Gastrocnemius medialis (tissue), 4 donors: ENCODE results near the gene PRDM5. TPM values are rescaled to one million over a fixed set of nuclear protein-coding genes. Genes with fewer than 3 reads are reported as not detected.

ENCODE experiments used
- ATAC-seq, 2 donors: fragments of 150-250 bp; one replicate each; pipeline ENCODE4 v1.9.1; 2016
- DNase-seq, 2 donors: peaks; one replicate each; pipeline ENCODE4 v3.0.0-alpha.2; 2019
- H3K27ac ChIP-seq, 4 donors: fragments of 200-600 bp; sonication (generic); 1 replicate in 1 of 4; 2 replicates in 3 of 4; pipeline ENCODE4 v1.5.1; 2016 to 2018; ENCODE audit warnings: mild to moderate bottlenecking in 2 of 4, moderate library complexity in 1 of 4
- H3K27me3 ChIP-seq, 3 donors: fragments of 200-600 bp; sonication (generic) in 2 of 3; 1 replicate in 1 of 3; 2 replicates in 2 of 3; pipeline versions ENCODE4 v1.5.1 to v1.6.0; 2016 to 2019; ENCODE audit warnings: mild to moderate bottlenecking in 1 of 3, moderate library complexity in 1 of 3
- H3K36me3 ChIP-seq, 2 donors: fragments of 200-600 bp; sonication (generic) in 1 of 2; one replicate each; pipeline ENCODE4 v1.5.1; 2017 to 2018
- H3K4me1 ChIP-seq, 2 donors: fragments of 200-600 bp; sonication (generic) in 1 of 2; one replicate each; pipeline ENCODE4 v1.5.1; 2016 to 2017; ENCODE audit warnings: mild to moderate bottlenecking in 2 of 2
- H3K4me3 ChIP-seq, 4 donors: fragments of 200-600 bp; sonication (generic) in 3 of 4; 1 replicate in 1 of 4; 2 replicates in 3 of 4; pipeline ENCODE4 v1.5.1; 2016 to 2019; ENCODE audit warnings: mild to moderate bottlenecking in 2 of 4
- H3K9me3 ChIP-seq, 3 donors: fragments of 200-600 bp; sonication (generic) in 2 of 3; 1 replicate in 1 of 3; 2 replicates in 2 of 3; pipeline ENCODE4 v1.5.1; 2016 to 2019
- POLR2A ChIP-seq, 2 donors: fragments of 450-650 bp; IDR thresholded peaks; one replicate each; pipeline ENCODE4 v1.6.1; 2017; ENCODE audit warnings: antibody characterized with exemption in 2 of 2, mild to moderate bottlenecking in 2 of 2, moderate library complexity in 2 of 2
- in situ Hi-C, 4 donors: fragments of 200-750 bp; cut with MboI; loops; one replicate each; pipeline versions ENCODE4 v1.15.0 to v1.8.0; 2017; ENCODE audit warnings: low sequenced_read_pairs in 4 of 4
- intact Hi-C: fragments of 100-400 bp; cut with DNase I; formaldehyde crosslinking; loops from one replicate; pipeline ENCODE4 v1.15.1; 2023; ENCODE audit warnings: low total_unique reads
- total RNA-seq, 4 donors: library from RNA; depleted of rRNA; stranded (reverse); fragments of >200 nt; gene quantifications; one replicate each; pipeline versions ENCODE4 v1.1.0 to v1.2.3, GENCODE V29; 2016
- TF ChIP-seq, protein P1 (sequence below), 5 experiments: fragments of 450-650 bp in 3 of 5; fragments of 200-600 bp in 2 of 5; sonication (generic) in 2 of 5; IDR thresholded peaks in 4 of 5; conservative IDR thresholded peaks in 1 of 5; 1 replicate in 4 of 5; 2 replicates in 1 of 5; pipeline ENCODE4 v1.5.1; 2016 to 2019; ENCODE audit warnings: antibody characterized with exemption in 5 of 5, mild to moderate bottlenecking in 3 of 5, moderate library complexity in 3 of 5

The PRDM5 gene
- total RNA-seq, 4 donors from 2014 or later, result 1.3 to 2.3 (median 1.6) TPM

DNA sequence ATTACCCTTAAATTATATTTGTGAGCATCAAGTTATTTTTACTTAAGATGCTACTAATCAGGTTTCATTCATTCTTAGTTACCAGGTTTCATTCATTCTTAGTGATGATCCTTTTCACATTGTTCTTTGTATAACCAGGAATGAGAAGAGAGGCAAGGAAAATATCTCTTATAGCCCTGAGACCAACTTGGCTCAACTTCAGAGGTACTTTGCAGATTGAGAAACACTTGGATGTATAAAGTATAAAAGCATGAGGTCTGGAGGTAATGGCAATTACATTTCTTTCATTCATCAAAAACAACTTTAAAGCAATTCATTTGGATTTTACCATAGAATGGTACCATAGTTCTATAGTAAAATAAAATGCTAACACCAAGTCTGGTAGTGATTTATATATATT is 231.0 kb downstream of the PRDM5 start:
- Histone ChIP-seq H3K27me3 (no peaks in the 10 kb centered on the region), H3K36me3 (no peaks in the 10 kb centered on the region), H3K4me3 (no peak overlapping the region), H3K27ac (no peak overlapping the region), H3K9me3 (no peaks in the 10 kb centered on the region), H3K4me1 (no peaks in the 10 kb centered on the region)
- in situ Hi-C loops, result no loop called here
- TF ChIP-seq, protein P1, sequence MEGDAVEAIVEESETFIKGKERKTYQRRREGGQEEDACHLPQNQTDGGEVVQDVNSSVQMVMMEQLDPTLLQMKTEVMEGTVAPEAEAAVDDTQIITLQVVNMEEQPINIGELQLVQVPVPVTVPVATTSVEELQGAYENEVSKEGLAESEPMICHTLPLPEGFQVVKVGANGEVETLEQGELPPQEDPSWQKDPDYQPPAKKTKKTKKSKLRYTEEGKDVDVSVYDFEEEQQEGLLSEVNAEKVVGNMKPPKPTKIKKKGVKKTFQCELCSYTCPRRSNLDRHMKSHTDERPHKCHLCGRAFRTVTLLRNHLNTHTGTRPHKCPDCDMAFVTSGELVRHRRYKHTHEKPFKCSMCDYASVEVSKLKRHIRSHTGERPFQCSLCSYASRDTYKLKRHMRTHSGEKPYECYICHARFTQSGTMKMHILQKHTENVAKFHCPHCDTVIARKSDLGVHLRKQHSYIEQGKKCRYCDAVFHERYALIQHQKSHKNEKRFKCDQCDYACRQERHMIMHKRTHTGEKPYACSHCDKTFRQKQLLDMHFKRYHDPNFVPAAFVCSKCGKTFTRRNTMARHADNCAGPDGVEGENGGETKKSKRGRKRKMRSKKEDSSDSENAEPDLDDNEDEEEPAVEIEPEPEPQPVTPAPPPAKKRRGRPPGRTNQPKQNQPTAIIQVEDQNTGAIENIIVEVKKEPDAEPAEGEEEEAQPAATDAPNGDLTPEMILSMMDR (IDR thresholded peaks at IDR 0.05 in 4 of 5, conservative IDR thresholded peaks at IDR 0.05 in 1 of 5), result no peak
- DNase-seq (no peak), ATAC-seq (no peak)
- intact Hi-C loops, result no loop called here

DNA sequence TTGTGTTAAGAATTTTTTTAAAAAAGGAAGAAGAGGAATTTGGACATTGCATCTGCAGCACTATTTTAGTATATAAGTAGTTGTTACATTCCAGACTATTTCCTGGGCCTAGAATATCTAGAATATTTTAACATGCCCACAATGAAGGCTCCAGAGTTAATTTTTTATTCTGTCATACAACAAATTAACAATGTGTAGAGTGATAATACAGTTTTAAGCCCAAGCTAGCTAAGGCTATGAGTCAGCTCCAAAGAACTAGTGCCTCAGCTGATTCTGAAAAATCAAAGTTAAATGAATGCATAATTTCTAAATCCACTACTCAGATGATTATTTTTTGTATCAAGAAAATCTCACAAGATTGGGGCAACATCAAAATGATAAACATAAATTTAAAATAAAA is 231.4 kb downstream of the PRDM5 start:
- Histone ChIP-seq H3K27me3 (no peaks in the 10 kb centered on the region), H3K9me3 (no peaks in the 10 kb centered on the region), H3K4me1 (no peaks in the 10 kb centered on the region), H3K27ac (no peak overlapping the region), H3K4me3 (no peak overlapping the region), H3K36me3 (no peaks in the 10 kb centered on the region)
- ATAC-seq, result no peak
- TF ChIP-seq, protein P1 (IDR thresholded peaks at IDR 0.05 in 4 of 5, conservative IDR thresholded peaks at IDR 0.05 in 1 of 5), result no peak
- no peak for TF ChIP-seq POLR2A (IDR thresholded peaks at IDR 0.05)
- in situ Hi-C loops (no loop called here), intact Hi-C loops (no loop called here)
- DNase-seq, result no peak

DNA sequence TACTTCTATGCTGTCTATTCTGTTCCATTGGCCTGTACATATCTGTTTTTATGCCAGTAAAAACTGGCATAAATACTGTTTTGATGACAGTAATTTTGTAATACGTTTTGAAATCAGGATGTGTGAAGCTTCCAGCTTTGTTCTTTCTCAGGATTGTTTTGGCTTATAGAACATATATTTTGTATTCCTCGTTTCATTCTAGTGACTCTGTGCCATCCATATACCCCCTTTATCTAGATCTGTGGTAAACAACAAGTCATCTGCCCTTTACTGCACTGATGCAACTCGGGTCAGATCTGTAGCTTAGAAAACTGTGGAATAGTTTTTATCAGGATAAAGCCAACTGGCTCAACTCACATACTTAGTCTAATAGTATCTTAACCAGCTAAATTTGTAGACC is 233.7 kb downstream of the PRDM5 start:
- no peak for TF ChIP-seq POLR2A (IDR thresholded peaks at IDR 0.05)
- TF ChIP-seq, protein P1 (IDR thresholded peaks at IDR 0.05 in 4 of 5, conservative IDR thresholded peaks at IDR 0.05 in 1 of 5), result no peak
- Histone ChIP-seq H3K4me1 (no peaks in the 10 kb centered on the region), H3K27ac (no peak overlapping the region), H3K27me3 (no peaks in the 10 kb centered on the region), H3K9me3 (no peaks in the 10 kb centered on the region), H3K36me3 (no peaks in the 10 kb centered on the region), H3K4me3 (no peak overlapping the region)
- ATAC-seq, result no peak
- intact Hi-C loops, result no loop called here
- no peak for DNase-seq
- in situ Hi-C loops, result no loop called here

DNA sequence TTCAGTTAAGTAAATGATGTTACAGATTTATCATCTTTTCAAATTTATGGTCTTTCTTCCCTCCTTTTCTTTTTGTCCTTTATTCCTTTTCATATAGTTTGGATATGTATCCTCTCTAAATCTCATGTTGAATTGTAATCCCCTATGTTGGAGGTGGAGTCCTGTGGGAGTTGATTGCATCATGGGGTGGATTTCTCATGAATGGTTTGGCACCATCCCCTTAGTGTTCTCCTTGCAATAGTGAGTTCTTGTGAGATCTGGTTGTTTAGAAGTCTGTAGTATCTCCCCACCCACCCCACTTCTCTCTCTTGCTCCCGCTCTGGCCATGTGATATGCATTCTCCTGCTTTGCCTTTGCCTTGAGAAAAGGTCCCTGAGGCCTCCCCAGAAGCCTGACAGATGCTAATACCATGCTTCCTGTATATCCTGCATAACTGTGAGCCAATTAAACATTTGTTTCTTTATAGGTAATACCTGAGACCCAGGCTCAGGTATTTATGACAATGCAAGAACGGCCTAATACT is 236.7 kb downstream of the PRDM5 start:
- ATAC-seq (no peak), DNase-seq (no peak)
- Histone ChIP-seq H3K36me3 (no peaks in the 10 kb centered on the region), H3K9me3 (no peaks in the 10 kb centered on the region), H3K27me3 (no peaks in the 10 kb centered on the region), H3K4me3 (no peak overlapping the region), H3K4me1 (no peaks in the 10 kb centered on the region), H3K27ac (no peak overlapping the region)
- in situ Hi-C loops, result no loop called here
- TF ChIP-seq, protein P1 (IDR thresholded peaks at IDR 0.05 in 4 of 5, conservative IDR thresholded peaks at IDR 0.05 in 1 of 5), result no peak
- TF ChIP-seq POLR2A (IDR thresholded peaks at IDR 0.05), result no peak
- intact Hi-C loops, result no loop called here

DNA sequence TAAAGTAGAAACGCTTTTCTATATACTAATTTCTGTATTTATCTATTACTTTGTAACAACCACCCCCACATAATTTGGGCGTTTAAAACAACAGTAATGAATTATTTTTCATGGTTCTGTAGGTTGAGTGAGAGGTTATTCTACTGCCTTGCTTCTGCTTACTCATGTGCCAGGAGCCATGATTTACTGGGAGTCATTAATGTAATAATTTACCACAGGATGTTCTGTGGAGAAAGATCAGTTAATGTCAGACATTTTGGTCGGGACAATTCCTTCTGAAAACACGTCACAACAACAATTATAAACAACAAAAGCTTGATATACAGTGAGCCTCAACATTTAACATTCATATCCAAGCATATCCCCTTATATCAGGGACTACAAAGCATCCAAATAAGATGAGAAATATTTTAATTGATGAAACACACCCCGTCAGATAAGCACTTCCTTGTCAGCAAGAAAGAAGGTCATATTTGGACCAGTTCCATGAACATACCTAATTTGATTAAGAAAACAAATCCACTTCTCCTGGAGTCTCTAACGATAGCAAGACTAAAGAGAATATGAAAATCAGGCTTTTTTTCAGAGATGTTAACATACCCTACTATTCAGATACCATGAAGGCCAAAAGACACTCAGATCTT is 238.5 kb downstream of the PRDM5 start:
- Histone ChIP-seq H3K27me3 (no peaks in the 10 kb centered on the region), H3K4me3 (no peak overlapping the region), H3K36me3 (no peaks in the 10 kb centered on the region), H3K4me1 (no peaks in the 10 kb centered on the region), H3K9me3 (no peaks in the 10 kb centered on the region), H3K27ac (no peak overlapping the region)
- in situ Hi-C loops (no loop called here), intact Hi-C loops (no loop called here)
- DNase-seq, result no peak
- ATAC-seq, result no peak
- TF ChIP-seq, protein P1 (IDR thresholded peaks at IDR 0.05 in 4 of 5, conservative IDR thresholded peaks at IDR 0.05 in 1 of 5), result no peak
- TF ChIP-seq POLR2A (IDR thresholded peaks at IDR 0.05), result no peak
